B cell (primary cell): Measurements from ENCODE around the gene SLC9A7. TPM values are rescaled to one million over a fixed set of nuclear protein-coding genes. Genes with fewer than 3 reads are reported as not detected.

Experiments
- ATAC-seq: fragments of 200-7000 bp; cut with Tn5 transposase; one replicate; pipeline ENCODE4 v1.10.0; 2021; ENCODE audit warnings: low read depth, mild to moderate bottlenecking, moderate number of reproducible peaks, moderate library complexity
- CTCF ChIA-PET: fragments of 350-600 bp; sonication (Branson Sonifier 250); formaldehyde crosslinking; loops from one replicate; lab custom pipeline; 2021; ENCODE audit warnings: antibody characterized with exemption, inconsistent platforms; lab: Charles Lee
- POLR2A ChIA-PET: fragments of 350-600 bp; sonication (Branson Sonifier 250); formaldehyde crosslinking; loops from one replicate; lab custom pipeline; 2021; ENCODE audit warnings: antibody characterized with exemption; lab: Charles Lee
- DNase-seq: peaks from one replicate; pipeline ENCODE4 v3.0.0; 2013
- H2AFZ ChIP-seq: 2 replicates; pipeline ENCODE4 v1.6.1; 2012; ENCODE audit warnings: mild to moderate bottlenecking, low read depth, low read length; ENCODE audit not compliant: insufficient read depth, poor library complexity, severe bottlenecking
- H3K27ac ChIP-seq, 2 donors: 1 replicate in 1 of 2; 2 replicates in 1 of 2; pipeline ENCODE4 v1.5.1; 2012 to 2013; ENCODE audit warnings: low read length in 2 of 2, mild to moderate bottlenecking in 2 of 2, moderate library complexity in 1 of 2
- H3K27me3 ChIP-seq, 4 experiments: fragments of 200-600 bp in 1 of 4; sonication (generic) in 1 of 4; replicated peaks in 1 of 4; 1 replicate in 2 of 4; 2 replicates in 2 of 4; pipeline versions ENCODE4 v1.6.1 to v1.7.0; 2013 to 2016; ENCODE audit warnings: low read length in 3 of 4, mild to moderate bottlenecking in 2 of 4, mixed read lengths in 1 of 4, moderate library complexity in 1 of 4; ENCODE audit not compliant: insufficient read depth in 4 of 4, control insufficient read depth in 3 of 4; ENCODE audit errors: control extremely low read depth in 1 of 4
- H3K36me3 ChIP-seq, 2 experiments: replicated peaks in 1 of 2; 1 replicate in 1 of 2; 2 replicates in 1 of 2; pipeline versions ENCODE4 v1.6.1 to v1.7.1; 2013; ENCODE audit warnings: low read length in 1 of 2; ENCODE audit not compliant: insufficient read depth in 2 of 2, control insufficient read depth in 1 of 2; ENCODE audit errors: control extremely low read depth in 1 of 2, extremely low read depth in 1 of 2
- H3K4me1 ChIP-seq, 2 donors: fragments of 200-600 bp in 1 of 2; sonication (generic) in 1 of 2; 1 replicate in 1 of 2; 2 replicates in 1 of 2; pipeline versions ENCODE4 v1.5.1 to v1.6.1; 2013 to 2017; ENCODE audit warnings: low read length in 2 of 2; ENCODE audit not compliant: control insufficient read depth in 2 of 2, insufficient read depth in 2 of 2
- H3K4me2 ChIP-seq: replicated peaks from 2 replicates; pipeline ENCODE3; 2012; ENCODE audit warnings: mild to moderate bottlenecking, low read depth, low read length; ENCODE audit not compliant: poor library complexity, severe bottlenecking
- H3K4me3 ChIP-seq, 5 experiments: fragments of 200-600 bp in 1 of 5; sonication (generic) in 1 of 5; 1 replicate in 3 of 5; 2 replicates in 2 of 5; pipeline versions ENCODE4 v1.5.1 to v1.7.0; 2011 to 2016; ENCODE audit warnings: low read length in 4 of 5, mild to moderate bottlenecking in 4 of 5, low read depth in 2 of 5, control low read depth in 1 of 5, moderate library complexity in 1 of 5; ENCODE audit not compliant: insufficient read depth in 1 of 5; ENCODE audit errors: control extremely low read depth in 1 of 5, extremely low read depth in 1 of 5
- H3K79me2 ChIP-seq: fragments of 200-600 bp; sonication (generic); one replicate; pipeline ENCODE4 v1.6.0; 2016; ENCODE audit warnings: low read length; ENCODE audit not compliant: control insufficient read depth, insufficient read depth
- H3K9ac ChIP-seq: fragments of 200-600 bp; sonication (generic); 2 replicates; pipeline ENCODE4 v1.6.1; 2017; ENCODE audit warnings: mild to moderate bottlenecking, low read length, moderate library complexity
- H3K9me3 ChIP-seq, 3 donors: one replicate each; pipeline versions ENCODE4 v1.6.1 to v1.7.1; 2013; ENCODE audit warnings: low read length in 2 of 3; ENCODE audit not compliant: control insufficient read depth in 2 of 3, insufficient read depth in 1 of 3; ENCODE audit errors: control extremely low read depth in 1 of 3
- H4K20me1 ChIP-seq: 2 replicates; pipeline ENCODE4 v1.6.0; 2012; ENCODE audit warnings: mild to moderate bottlenecking, low read length; ENCODE audit not compliant: insufficient read depth, control insufficient read depth, poor library complexity, severe bottlenecking
- H3K27ac Mint-ChIP-seq: one replicate; pipeline ENCODE4 v1.8.0; 2021; ENCODE audit warnings: mixed read lengths
- H3K27me3 Mint-ChIP-seq: one replicate; pipeline ENCODE4 v1.8.0; 2021; ENCODE audit warnings: mixed read lengths
- H3K4me1 Mint-ChIP-seq: one replicate; pipeline ENCODE4 v1.8.0; 2021; ENCODE audit warnings: mixed read lengths
- H3K4me3 Mint-ChIP-seq: one replicate; pipeline ENCODE4 v1.8.0; 2021; ENCODE audit warnings: mixed read lengths
- H3K9me3 Mint-ChIP-seq: one replicate; pipeline ENCODE4 v1.8.0; 2022; ENCODE audit warnings: mixed read lengths; ENCODE audit not compliant: insufficient read depth
- EZH2 ChIP-seq: IDR thresholded peaks from 2 replicates; pipeline ENCODE4 v1.6.1; 2012; ENCODE audit warnings: borderline replicate concordance, low read depth, mild to moderate bottlenecking, moderate library complexity, low read length; ENCODE audit not compliant: insufficient read depth, poor library complexity, severe bottlenecking
- WGBS: methylation state at CpG from one replicate; pipeline ENCODE4 v1.1.5; 2013; ENCODE audit warnings: missing lambda C conversion rate; ENCODE audit not compliant: insufficient coverage; 5-methylcytosine and 5-hydroxymethylcytosine counted together
- intact Hi-C: fragments of 100-400 bp; cut with micrococcal nuclease; formaldehyde crosslinking; loops from one replicate; pipeline ENCODE4 v1.10.0; 2022
- polyA plus RNA-seq: library from polyadenylated mRNA; depleted of rRNA; stranded (reverse); fragments of >200 nt; gene quantifications from 2 replicates; pipeline ENCODE4 v1.2.3, GENCODE V29; 2012
- total RNA-seq, 2 donors: library from RNA; stranded (reverse); fragments of 120-200 nt in 1 of 2; gene quantifications; 1 replicate in 1 of 2; 2 replicates in 1 of 2; pipeline versions ENCODE4 v1.2.3 to v1.2.4, GENCODE V29; 2013 to 2022
- TF ChIP-seq, protein P1 (sequence below): fragments of 200-600 bp; IDR thresholded peaks from one replicate; pipeline ENCODE4 v1.8.0; 2022; ENCODE audit warnings: antibody characterized with exemption, mild to moderate bottlenecking

The SLC9A7 gene
- total and polyA plus RNA-seq, 2 donors (not counting 1 experiment from before 2014, with no cell fraction given): 24.9 to 53.2 TPM

DNA sequence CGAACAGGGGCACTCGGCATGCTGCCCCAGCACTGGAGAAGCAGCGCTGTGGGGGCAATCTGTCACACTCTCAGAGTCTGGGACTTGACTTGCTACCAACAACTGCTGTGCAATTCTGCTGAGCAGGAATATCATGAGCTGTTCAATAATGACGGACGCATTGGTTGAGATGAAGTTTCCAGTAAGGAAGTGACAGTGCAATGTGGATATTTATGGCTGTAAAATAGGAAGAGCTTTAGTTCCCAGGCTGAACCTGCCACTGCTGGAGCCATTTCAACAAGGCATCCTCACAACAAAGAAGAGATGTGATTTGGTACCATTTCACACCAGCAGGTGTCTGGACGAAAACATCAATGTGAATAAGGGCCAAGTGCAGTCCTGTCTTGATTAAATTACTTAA lies 161.1 kb downstream of the SLC9A7 start:
- CTCF ChIA-PET: interaction anchor here (1.3 kb wide), 1 partner anchor 15 kb away, joined by 4 read pairs; no protein-coding TSS in a partner anchor
- no peaks in the 10 kb centered on the region for H3K27me3 ChIP-seq
- WGBS: 100% methylated on average over 1 of the region's 6 CpGs
- no peak overlapping the region for H3K9ac ChIP-seq
- intact Hi-C loops: no loop called here
- no peak overlapping the region for H3K4me3 ChIP-seq
- POLR2A ChIA-PET: no interaction called here
- TF ChIP-seq, protein P1, sequence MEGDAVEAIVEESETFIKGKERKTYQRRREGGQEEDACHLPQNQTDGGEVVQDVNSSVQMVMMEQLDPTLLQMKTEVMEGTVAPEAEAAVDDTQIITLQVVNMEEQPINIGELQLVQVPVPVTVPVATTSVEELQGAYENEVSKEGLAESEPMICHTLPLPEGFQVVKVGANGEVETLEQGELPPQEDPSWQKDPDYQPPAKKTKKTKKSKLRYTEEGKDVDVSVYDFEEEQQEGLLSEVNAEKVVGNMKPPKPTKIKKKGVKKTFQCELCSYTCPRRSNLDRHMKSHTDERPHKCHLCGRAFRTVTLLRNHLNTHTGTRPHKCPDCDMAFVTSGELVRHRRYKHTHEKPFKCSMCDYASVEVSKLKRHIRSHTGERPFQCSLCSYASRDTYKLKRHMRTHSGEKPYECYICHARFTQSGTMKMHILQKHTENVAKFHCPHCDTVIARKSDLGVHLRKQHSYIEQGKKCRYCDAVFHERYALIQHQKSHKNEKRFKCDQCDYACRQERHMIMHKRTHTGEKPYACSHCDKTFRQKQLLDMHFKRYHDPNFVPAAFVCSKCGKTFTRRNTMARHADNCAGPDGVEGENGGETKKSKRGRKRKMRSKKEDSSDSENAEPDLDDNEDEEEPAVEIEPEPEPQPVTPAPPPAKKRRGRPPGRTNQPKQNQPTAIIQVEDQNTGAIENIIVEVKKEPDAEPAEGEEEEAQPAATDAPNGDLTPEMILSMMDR: no peak
- no peak for TF ChIP-seq EZH2
- no peaks in the 10 kb centered on the region for H3K4me1 ChIP-seq
- no peaks in the 10 kb centered on the region for H3K79me2 ChIP-seq
- H3K9me3 Mint-ChIP-seq: no peaks in the 10 kb centered on the region
- H3K9me3 ChIP-seq: no peaks in the 10 kb centered on the region
- no peak overlapping the region for H3K4me3 Mint-ChIP-seq
- H4K20me1 ChIP-seq: no peaks in the 10 kb centered on the region
- no peaks in the 10 kb centered on the region for H3K27me3 Mint-ChIP-seq
- DNase-seq (no peak), ATAC-seq (no peak)
- H3K4me1 Mint-ChIP-seq: no peaks in the 10 kb centered on the region
- peaks cover 0 to 12% of the 10 kb centered on the region in 2 experiments for H3K36me3 ChIP-seq
- H2AFZ ChIP-seq: no peak overlapping the region
- no peak overlapping the region for H3K27ac Mint-ChIP-seq
- H3K27ac ChIP-seq: no peak overlapping the region
- no peak overlapping the region for H3K4me2 ChIP-seq

DNA sequence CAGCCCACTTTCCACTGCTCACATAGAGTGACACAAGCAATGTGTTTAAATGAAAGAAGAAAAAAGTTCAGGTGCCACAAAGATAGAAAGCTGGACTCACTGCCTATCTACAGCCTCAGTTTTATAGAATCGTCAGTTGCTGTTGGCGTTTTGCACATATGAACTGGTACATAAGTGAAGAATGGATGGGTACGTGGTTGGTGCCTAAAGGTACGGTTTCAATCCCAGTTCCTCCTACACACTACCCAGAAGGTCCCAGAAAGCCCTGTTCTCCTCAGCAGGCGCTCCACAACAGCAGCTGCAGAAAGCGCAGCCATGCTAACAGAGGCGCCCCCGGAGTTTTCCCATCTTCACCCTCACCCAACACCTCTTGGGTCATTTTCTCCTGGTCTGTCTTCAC lies 161.7 kb downstream of the SLC9A7 start:
- Histone ChIP-seq H3K27ac (no peak overlapping the region), H4K20me1 (no peaks in the 10 kb centered on the region), H3K9ac (no peak overlapping the region), H3K27me3 (no peaks in the 10 kb centered on the region), H3K4me2 (no peak overlapping the region), H3K79me2 (no peaks in the 10 kb centered on the region), H3K4me1 (no peaks in the 10 kb centered on the region), H2AFZ (no peak overlapping the region), H3K4me3 (no peak overlapping the region), H3K36me3 (peaks cover 0 to 6% of the 10 kb centered on the region in 2 experiments), H3K9me3 (no peaks in the 10 kb centered on the region)
- H3K4me1 Mint-ChIP-seq: no peaks in the 10 kb centered on the region
- no peak overlapping the region for H3K27ac Mint-ChIP-seq
- H3K9me3 Mint-ChIP-seq: no peaks in the 10 kb centered on the region
- no peak for TF ChIP-seq EZH2
- TF ChIP-seq, protein P1: no peak
- DNase-seq (no peak), ATAC-seq (no peak)
- ChIA-PET POLR2A (interaction anchor here (0.7 kb wide), 1 partner anchor 12 kb away, joined by 5 read pairs; no protein-coding TSS in a partner anchor), CTCF (interaction anchor here (0.9 kb wide), 1 partner anchor 8 kb away, joined by 3 read pairs; no protein-coding TSS in a partner anchor)
- H3K4me3 Mint-ChIP-seq: no peak overlapping the region
- intact Hi-C loops: no loop called here
- H3K27me3 Mint-ChIP-seq: no peaks in the 10 kb centered on the region
- no CpG with 5 or more reads among the region's 8 CpGs for WGBS
